K562 (cell line): ENCODE measurements around the gene CHI3L1. TPM values are rescaled to one million over a fixed set of nuclear protein-coding genes. Genes with fewer than 3 reads are reported as not detected.

Source experiments
- ATAC-seq: fragments of 200-7000 bp; cut with Tn5 transposase; 3 replicates; pipeline ENCODE4 v1.9.1; 2020; ENCODE audit warnings: moderate library complexity
- BruUV-seq: library from RNA; stranded (reverse); fragments of 400-500 nt; replicated peaks from 2 replicates; lab custom pipeline; 2021; lab: Mats Ljungman, UMichigan
- CTCF ChIA-PET: fragments of 300-600 bp; formaldehyde crosslinking; extraction: SDS; loops from one replicate; lab custom pipeline; 2021; ENCODE audit warnings: low intra/inter-chr PET ratio; lab: Yijun Ruan, JAX
- POLR2A ChIA-PET: fragments of 300-600, 350-650 bp; sonication (Branson Sonifier 250); formaldehyde crosslinking; extraction: SDS; loops from one replicate; lab custom pipeline; 2021; ENCODE audit warnings: antibody characterized with exemption, inconsistent platforms; lab: Yijun Ruan, JAX
- DNase-seq, 4 experiments: peaks; one replicate each; pipeline versions ENCODE4 v3.0.0 to v3.0.0-alpha.2; 2011 to 2018; ENCODE audit warnings: low spot score in 3 of 4, mixed read lengths in 3 of 4; ENCODE audit errors: extremely low read depth in 1 of 4
- FAIRE-seq: peaks from 2 replicates; lab custom pipeline; 2011; peaks lifted over from hg19 to GRCh38; lab: Jason Lieb, UNC
- H2AFZ ChIP-seq: 2 replicates; pipeline ENCODE4 v1.6.0; 2011; ENCODE audit warnings: low read depth, low read length, control low read depth, inconsistent platforms
- H3K27ac ChIP-seq: fragments of 200-600 bp; 3 replicates; pipeline ENCODE4 v1.8.0; 2011; ENCODE audit warnings: low read depth, mild to moderate bottlenecking, control low read depth, inconsistent platforms, low read length, moderate library complexity, mixed read lengths; ENCODE audit errors: extremely low read depth
- H3K27me3 ChIP-seq, 2 experiments: fragments of 300-600 bp in 1 of 2; 2 replicates in 1 of 2; 3 replicates in 1 of 2; pipeline versions ENCODE4 v1.6.0 to v1.8.0; 2011; ENCODE audit warnings: inconsistent platforms in 2 of 2, low read length in 2 of 2, mild to moderate bottlenecking in 1 of 2, mixed read lengths in 1 of 2, moderate library complexity in 1 of 2; ENCODE audit not compliant: control insufficient read depth in 2 of 2, insufficient read depth in 2 of 2
- H3K36me3 ChIP-seq: fragments of 300-600 bp; 3 replicates; pipeline ENCODE4 v1.8.0; 2011; ENCODE audit warnings: mild to moderate bottlenecking, low read length, inconsistent platforms; ENCODE audit not compliant: control insufficient read depth, insufficient read depth
- H3K4me1 ChIP-seq, 2 experiments: fragments of 200-600 bp in 1 of 2; replicated peaks in 1 of 2; 2 replicates in 1 of 2; 3 replicates in 1 of 2; pipeline versions ENCODE4 v1.5.1 to v1.8.0; 2011; ENCODE audit warnings: inconsistent platforms in 2 of 2, low read length in 2 of 2, mild to moderate bottlenecking in 1 of 2, mixed read lengths in 1 of 2, moderate library complexity in 1 of 2; ENCODE audit not compliant: control insufficient read depth in 2 of 2, insufficient read depth in 2 of 2
- H3K4me2 ChIP-seq: 2 replicates; pipeline ENCODE4 v1.6.1; 2011; ENCODE audit warnings: low read length, control low read depth, inconsistent platforms, mixed read lengths; ENCODE audit not compliant: insufficient read depth
- H3K4me3 ChIP-seq: fragments of 200-600 bp; sonication (generic), shearing (Covaris generic); 2 replicates; pipeline ENCODE4 v1.5.1; 2016; ENCODE audit warnings: control low read depth, inconsistent platforms
- H3K79me2 ChIP-seq: fragments of 200-600 bp; 3 replicates; pipeline ENCODE4 v1.8.0; 2011; ENCODE audit warnings: low read length, inconsistent platforms; ENCODE audit not compliant: control insufficient read depth, insufficient read depth
- H3K9ac ChIP-seq, 2 experiments: 2 replicates each; pipeline versions ENCODE4 v1.6.0 to v1.6.1; 2011; ENCODE audit warnings: low read depth in 2 of 2, low read length in 2 of 2, control low read depth in 1 of 2, inconsistent platforms in 1 of 2, mild to moderate bottlenecking in 1 of 2, mixed read lengths in 1 of 2; ENCODE audit not compliant: insufficient read depth in 1 of 2
- H3K9me1 ChIP-seq: one replicate; pipeline ENCODE4 v1.6.0; 2011; ENCODE audit warnings: inconsistent platforms, mild to moderate bottlenecking, low read length, moderate library complexity; ENCODE audit not compliant: control insufficient read depth, insufficient read depth
- H3K9me3 ChIP-seq: replicated peaks from 2 replicates; pipeline ENCODE4 v1.5.1; 2011; ENCODE audit warnings: low read depth, low read length, inconsistent platforms; ENCODE audit not compliant: control insufficient read depth, insufficient read depth
- H4K20me1 ChIP-seq: replicated peaks from 2 replicates; pipeline ENCODE4 v1.6.1; 2011; ENCODE audit warnings: low read length, inconsistent platforms, mixed read lengths; ENCODE audit not compliant: control insufficient read depth, insufficient read depth
- HDAC2 ChIP-seq: fragments of 450-650 bp; IDR thresholded peaks from 2 replicates; pipeline ENCODE4 v1.6.1; 2016; ENCODE audit warnings: mild to moderate bottlenecking
- JUND ChIP-seq, 2 experiments: IDR thresholded peaks; 2 replicates in 1 of 2; 3 replicates in 1 of 2; pipeline ENCODE4 v1.6.1; 2011; ENCODE audit warnings: borderline replicate concordance in 2 of 2, low read depth in 2 of 2, low read length in 2 of 2, improper control_type of control experiment in 1 of 2, missing biosample characterization in 1 of 2, missing genetic modification characterization in 1 of 2, missing genetic modification reagents in 1 of 2
- NFE2L1 ChIP-seq: fragments of 450-650 bp; IDR thresholded peaks from 2 replicates; pipeline ENCODE4 v1.6.1; 2016; ENCODE audit warnings: missing genetic modification characterization, low read depth, mild to moderate bottlenecking, missing compliant biosample characterization, moderate library complexity, borderline replicate concordance
- RBBP5 ChIP-seq: fragments of 200-600 bp; sonication (generic); IDR thresholded peaks from 2 replicates; pipeline ENCODE4 v1.6.1; 2012; ENCODE audit warnings: borderline replicate concordance, mild to moderate bottlenecking, low read length, control low read depth, inconsistent platforms; ENCODE audit not compliant: insufficient read depth, poor library complexity, severe bottlenecking
- XRCC5 ChIP-seq: fragments of 200-400 bp; formaldehyde crosslinking; IDR thresholded peaks from 2 replicates; pipeline ENCODE4 v1.6.1; 2017; ENCODE audit warnings: low read depth, mild to moderate bottlenecking, low read length
- ZNF133 ChIP-seq: fragments of 250-450 bp; sonication (Bioruptor Pico); IDR thresholded peaks from 2 replicates; pipeline ENCODE4 v1.4.0; 2020; ENCODE audit warnings: mild to moderate bottlenecking
- ZNF592 ChIP-seq: fragments of 450-650 bp; IDR thresholded peaks from 2 replicates; pipeline ENCODE4 v1.6.1; 2017; ENCODE audit warnings: antibody characterized with exemption, mild to moderate bottlenecking
- WGBS: fragments of 100-300 bp; shearing (Covaris generic); methylation state at CpG from one replicate; pipeline ENCODE4 v1.1.6; 2016; ENCODE audit warnings: low coverage, mixed read lengths; ENCODE audit not compliant: insufficient coverage; ENCODE audit errors: missing lambda C conversion rate; 5-methylcytosine and 5-hydroxymethylcytosine counted together
- in situ Hi-C: fragments of 300-500 bp; cut with MboI; formaldehyde crosslinking; loops from 4 replicates; pipeline ENCODE4 v1.15.0; 2018; ENCODE audit warnings: inconsistent platforms, mixed read lengths
- intact Hi-C: fragments of 100-400 bp; cut with micrococcal nuclease; formaldehyde crosslinking; loops from 2 replicates; pipeline ENCODE4 v1.14.2; 2022
- polyA plus RNA-seq, 8 experiments: library from polyadenylated mRNA; depleted of rRNA in 4 of 8; stranded (reverse) in 5 of 8; unstranded in 3 of 8; fragments of >200 nt; fragmentation: Nextera tagmentation in 2 of 8; fragmentation: Illumina TruSeq in 1 of 8; extraction: Ambion mirVana in 2 of 8; extraction: Trizol in 1 of 8; gene quantifications; 2 replicates each; pipeline versions ENCODE4 v1.2.1 to v1.2.3, GENCODE V29; 2011 to 2014; ENCODE audit warnings: inconsistent platforms in 1 of 8, missing spikeins in 1 of 8
- total RNA-seq, 7 experiments: library from RNA; depleted of rRNA in 6 of 7; stranded (reverse); fragments of >200 nt in 6 of 7; fragmentation: Illumina TruSeq in 2 of 7; extraction: Trizol in 2 of 7; gene quantifications; 2 replicates each; pipeline versions ENCODE4 v1.2.1 to v1.2.3, GENCODE V29; 2011 to 2021; ENCODE audit warnings: low replicate concordance in 1 of 7
- TF ChIP-seq, protein P1 (sequence below): fragments of 250-450 bp; sonication (Bioruptor Pico); IDR thresholded peaks from 2 replicates; pipeline ENCODE4 v1.4.0; 2020; ENCODE audit warnings: mild to moderate bottlenecking, moderate library complexity, borderline replicate concordance

Gene CHI3L1
- total and polyA plus RNA-seq, 9 of the 15 experiments (the other 6 are each of a cell fraction or from before 2014, with no cell fraction given), result not detected

GRCh38 chr1:203208181-203208580, 21.7 kb upstream of the CHI3L1 start:
- Histone ChIP-seq H3K27me3 (peaks cover 9 to 30% of the 10 kb centered on the region in 2 experiments; a peak in 4 of 5 replicates), H3K4me2 (no peak overlapping the region), H3K36me3 (no peaks in the 10 kb centered on the region), H3K4me3 (no peak overlapping the region), H3K9me1 (no peaks in the 10 kb centered on the region), H3K27ac (no peak overlapping the region), H3K9me3 (no peaks in the 10 kb centered on the region), H2AFZ (no peak overlapping the region), H3K4me1 (no peaks in the 10 kb centered on the region), H3K9ac (no peak overlapping the region), H3K79me2 (no peaks in the 10 kb centered on the region), H4K20me1 (no peaks in the 10 kb centered on the region)
- ATAC-seq (no peak), FAIRE-seq (no peak), DNase-seq (no peak)
- 0% methylated on average over 1 of the region's 1 CpG for WGBS
- BruUV-seq, result no TSS peak
- intact Hi-C loops (no loop called here), in situ Hi-C loops (no loop called here)
- ChIA-PET CTCF (no interaction called here), POLR2A (interaction anchor here (0.9 to 1.1 kb wide), 2 partner anchors 9 to 17 kb away, joined by 3 to 10 read pairs; no protein-coding TSS in a partner anchor)
- TF ChIP-seq, protein P1, sequence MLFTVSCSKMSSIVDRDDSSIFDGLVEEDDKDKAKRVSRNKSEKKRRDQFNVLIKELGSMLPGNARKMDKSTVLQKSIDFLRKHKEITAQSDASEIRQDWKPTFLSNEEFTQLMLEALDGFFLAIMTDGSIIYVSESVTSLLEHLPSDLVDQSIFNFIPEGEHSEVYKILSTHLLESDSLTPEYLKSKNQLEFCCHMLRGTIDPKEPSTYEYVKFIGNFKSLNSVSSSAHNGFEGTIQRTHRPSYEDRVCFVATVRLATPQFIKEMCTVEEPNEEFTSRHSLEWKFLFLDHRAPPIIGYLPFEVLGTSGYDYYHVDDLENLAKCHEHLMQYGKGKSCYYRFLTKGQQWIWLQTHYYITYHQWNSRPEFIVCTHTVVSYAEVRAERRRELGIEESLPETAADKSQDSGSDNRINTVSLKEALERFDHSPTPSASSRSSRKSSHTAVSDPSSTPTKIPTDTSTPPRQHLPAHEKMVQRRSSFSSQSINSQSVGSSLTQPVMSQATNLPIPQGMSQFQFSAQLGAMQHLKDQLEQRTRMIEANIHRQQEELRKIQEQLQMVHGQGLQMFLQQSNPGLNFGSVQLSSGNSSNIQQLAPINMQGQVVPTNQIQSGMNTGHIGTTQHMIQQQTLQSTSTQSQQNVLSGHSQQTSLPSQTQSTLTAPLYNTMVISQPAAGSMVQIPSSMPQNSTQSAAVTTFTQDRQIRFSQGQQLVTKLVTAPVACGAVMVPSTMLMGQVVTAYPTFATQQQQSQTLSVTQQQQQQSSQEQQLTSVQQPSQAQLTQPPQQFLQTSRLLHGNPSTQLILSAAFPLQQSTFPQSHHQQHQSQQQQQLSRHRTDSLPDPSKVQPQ (CRISPR knock-in tag), result no peak
- TF ChIP-seq ZNF133 (no peak), HDAC2 (no peak), JUND (IDR thresholded peaks at IDR 0.05; ENCODE audit: borderline replicate concordance, low read depth, low read length) (no peak), JUND (tag; IDR thresholded peaks at IDR 0.05; ENCODE audit: borderline replicate concordance, low read depth, low read length) (no peak), NFE2L1 (tag) (no peak), RBBP5 (no peak), ZNF592 (no peak), XRCC5 (no peak)
